ENCODE measurements around the gene ERI2. TPM values are rescaled to one million over a fixed set of nuclear protein-coding genes. Genes with fewer than 3 reads are reported as not detected.

ERI2 gene
- total RNA-seq, 1 experiment from 2014 or later: 22.4 TPM

DNA sequence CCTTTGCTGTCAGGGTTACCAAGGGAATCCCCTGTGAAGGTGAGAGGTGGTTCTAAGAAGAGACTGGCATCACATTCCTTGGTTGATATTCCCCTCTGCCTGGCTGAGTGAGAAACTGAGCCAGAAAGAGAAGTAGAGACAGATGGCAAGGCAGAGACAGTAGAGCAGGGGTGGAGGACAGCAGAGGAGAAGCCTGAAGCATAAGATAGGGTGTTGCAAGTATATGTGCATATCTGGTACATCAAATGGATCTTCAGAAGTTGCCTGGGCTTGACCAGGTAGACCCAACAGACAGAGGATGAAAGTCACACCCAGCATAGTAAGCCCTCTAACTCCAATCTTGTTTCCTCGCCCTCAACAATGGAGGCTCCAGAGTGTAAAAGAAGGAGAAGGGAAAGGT is 56.8 kb downstream of the ERI2 start:
- Histone ChIP-seq H4K5ac (ENCODE audit: insufficient read length, low read depth, low read length) (no peak overlapping the region), H3K9ac (ENCODE audit: extremely low read depth, insufficient read length, low read length) (no peak overlapping the region), H4K20me1 (ENCODE audit: control insufficient read depth, insufficient read depth, insufficient read length) (no peaks in the 10 kb centered on the region), H3K18ac (ENCODE audit: insufficient read length, low read depth, low read length) (no peak overlapping the region), H2BK5ac (ENCODE audit: insufficient read length, low read length) (no peak overlapping the region), H2BK12ac (ENCODE audit: insufficient read length, low read depth, low read length) (no peak overlapping the region), H2AFZ (ENCODE audit: low read length) (no peak overlapping the region), H3T11ph (ENCODE audit: low read length) (no peak overlapping the region), H3K79me1 (ENCODE audit: insufficient read depth, low read depth, low read length, poor library complexity, severe bottlenecking) (no peaks in the 10 kb centered on the region), H3K9me3 (ENCODE audit: control insufficient read depth, low read depth, low read length) (no peaks in the 10 kb centered on the region), H2BK20ac (ENCODE audit: low read depth, low read length, poor library complexity, severe bottlenecking) (no peak overlapping the region), H3K79me2 (ENCODE audit: insufficient read depth, low read length) (no peaks in the 10 kb centered on the region), H2BK120ac (ENCODE audit: low read depth, low read length, poor library complexity, severe bottlenecking) (no peak overlapping the region), H3K23ac (ENCODE audit: insufficient read length, low read depth, low read length) (no peak overlapping the region), H2BK15ac (ENCODE audit: low read depth, low read length) (no peak overlapping the region), H3K14ac (ENCODE audit: insufficient read depth, low read length) (no peak overlapping the region), H4K91ac (ENCODE audit: insufficient read length, low read depth, low read length) (no peak overlapping the region), H3K27me3 (ENCODE audit: insufficient read depth, low read length) (no peaks in the 10 kb centered on the region), H3K4ac (ENCODE audit: low read depth, low read length) (no peak overlapping the region), H3K4me2 (ENCODE audit: insufficient read depth, insufficient read length, low read length) (no peak overlapping the region), H3K27ac (ENCODE audit: insufficient read length, low read depth, low read length) (no peak overlapping the region), H3K4me1 (ENCODE audit: insufficient read depth, low read length) (no peaks in the 10 kb centered on the region), H4K8ac (replicated peaks; ENCODE audit: insufficient read length, low read depth, low read length) (no peak overlapping the region), H3K23me2 (ENCODE audit: insufficient read length, low read depth, low read length, poor library complexity, severe bottlenecking) (no peaks in the 10 kb centered on the region), H3K56ac (ENCODE audit: insufficient read length, low read depth, low read length) (no peak overlapping the region), H2AK5ac (ENCODE audit: insufficient read length, low read length) (no peak overlapping the region)
- Mint-ChIP-seq H3K9me3 (peaks cover 20 to 22% of the 10 kb centered on the region in 2 experiments), H3K4me1 (0 out of 4 replicates have a peak, but pooled peaks cover 0 to 3% of the 10 kb centered on the region in 2 experiments), H3K36me3 (ENCODE audit: insufficient read depth in 1 of 3, low read depth in 3 of 3) (peaks cover 0 to 11% (median 6%) of the 10 kb centered on the region in 3 experiments; a peak in 4 of 7 replicates), H3K27ac (no peak overlapping the region), H3K4me3 (no peak overlapping the region), H3K27me3 (ENCODE audit: low read depth) (peaks cover 15% of the 10 kb centered on the region)
- WGBS (ENCODE audit: extremely low coverage, insufficient read length, low lambda C conversion rate): no CpG with 5 or more reads among the region's 1 CpG
- TF ChIP-seq, protein P1, sequence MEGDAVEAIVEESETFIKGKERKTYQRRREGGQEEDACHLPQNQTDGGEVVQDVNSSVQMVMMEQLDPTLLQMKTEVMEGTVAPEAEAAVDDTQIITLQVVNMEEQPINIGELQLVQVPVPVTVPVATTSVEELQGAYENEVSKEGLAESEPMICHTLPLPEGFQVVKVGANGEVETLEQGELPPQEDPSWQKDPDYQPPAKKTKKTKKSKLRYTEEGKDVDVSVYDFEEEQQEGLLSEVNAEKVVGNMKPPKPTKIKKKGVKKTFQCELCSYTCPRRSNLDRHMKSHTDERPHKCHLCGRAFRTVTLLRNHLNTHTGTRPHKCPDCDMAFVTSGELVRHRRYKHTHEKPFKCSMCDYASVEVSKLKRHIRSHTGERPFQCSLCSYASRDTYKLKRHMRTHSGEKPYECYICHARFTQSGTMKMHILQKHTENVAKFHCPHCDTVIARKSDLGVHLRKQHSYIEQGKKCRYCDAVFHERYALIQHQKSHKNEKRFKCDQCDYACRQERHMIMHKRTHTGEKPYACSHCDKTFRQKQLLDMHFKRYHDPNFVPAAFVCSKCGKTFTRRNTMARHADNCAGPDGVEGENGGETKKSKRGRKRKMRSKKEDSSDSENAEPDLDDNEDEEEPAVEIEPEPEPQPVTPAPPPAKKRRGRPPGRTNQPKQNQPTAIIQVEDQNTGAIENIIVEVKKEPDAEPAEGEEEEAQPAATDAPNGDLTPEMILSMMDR (conservative IDR thresholded peaks at IDR 0.05): no peak
- no peak for DNase-seq

Measured in H9 (cell line).